ENCODE results near the gene THAP11.

DNA sequence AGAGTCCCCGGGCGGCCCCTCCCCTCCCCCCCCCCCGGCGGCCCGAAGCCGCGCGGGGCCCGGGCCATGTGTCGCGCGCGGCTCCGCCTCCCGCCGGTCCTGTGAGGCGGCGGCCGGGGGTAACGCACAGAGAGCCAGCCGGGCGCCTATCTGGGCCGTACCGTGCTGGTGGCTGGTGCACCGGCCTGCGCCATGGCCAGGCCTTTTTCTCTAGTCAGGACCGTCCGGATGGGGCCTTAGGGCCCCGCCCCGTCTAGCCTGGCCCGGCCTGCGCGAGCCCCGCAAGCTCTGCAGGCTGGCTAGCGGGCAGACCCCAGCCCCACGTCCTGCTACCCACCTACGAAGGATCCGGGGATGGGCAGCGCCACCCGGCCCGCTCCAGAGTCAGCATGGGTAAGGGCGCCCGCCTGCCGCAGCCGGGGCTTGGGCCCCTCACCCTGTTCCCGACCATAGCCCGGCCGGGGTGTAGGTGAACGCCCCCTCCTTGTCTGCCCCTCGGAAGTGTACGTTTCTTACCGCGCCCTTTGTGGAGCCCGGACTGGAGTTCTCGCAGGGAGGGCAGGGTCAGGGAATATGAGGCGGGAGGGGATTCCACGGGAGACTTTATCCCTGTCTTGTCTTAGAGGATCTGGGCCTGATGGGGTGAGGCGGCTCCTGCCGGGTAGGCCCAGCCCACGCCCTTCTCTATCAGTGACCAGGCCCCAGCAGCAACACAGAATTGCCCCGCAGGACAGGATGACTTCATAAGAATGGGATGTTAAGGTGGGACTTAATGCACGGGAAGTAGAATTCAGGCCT, 5.1 kb downstream of the THAP11 start, which contains the start of gene CENPT:
- TF ChIP-seq CTCF (IDR thresholded peaks at IDR 0.05; ENCODE audit: insufficient read depth, low read length) (no peak), POLR2AphosphoS5 (IDR thresholded peaks at IDR 0.05; ENCODE audit: low read depth) (no peak), GABPA (IDR thresholded peaks at IDR 0.05; ENCODE audit: low read depth) (no peak)

Data from HL-60 (cell line).